ENCODE measurements around the gene CD2. TPM values are rescaled to one million over a fixed set of nuclear protein-coding genes. Genes with fewer than 3 reads are reported as not detected.

Gene CD2
- polyA plus RNA-seq, 6 donors from 2014 or later: 0.35 to 1.2 (median 1.1) TPM

DNA sequence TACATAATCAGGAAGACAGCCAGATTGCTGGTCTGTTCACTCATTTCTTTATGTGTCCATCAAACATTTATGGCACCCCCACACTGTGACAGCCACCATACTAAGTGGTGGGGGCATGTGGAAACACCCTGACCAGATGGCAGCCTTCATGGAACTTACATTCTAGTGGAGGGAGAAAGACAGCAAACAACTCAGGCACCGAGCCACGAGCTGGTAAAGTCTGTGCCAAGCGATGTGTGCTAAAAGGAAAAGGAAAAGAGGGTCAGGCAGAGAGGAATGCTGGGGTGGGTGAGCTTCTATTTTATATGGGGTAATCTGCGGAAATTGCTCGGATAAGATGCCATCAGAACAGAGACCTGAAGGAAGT, 33.2 kb upstream of the CD2 start:
- Mint-ChIP-seq H3K9me3 (peaks cover 0 to 2% (median 0%) of the 10 kb centered on the region in 7 donors), H3K27me3 (no peaks in the 10 kb centered on the region)

DNA sequence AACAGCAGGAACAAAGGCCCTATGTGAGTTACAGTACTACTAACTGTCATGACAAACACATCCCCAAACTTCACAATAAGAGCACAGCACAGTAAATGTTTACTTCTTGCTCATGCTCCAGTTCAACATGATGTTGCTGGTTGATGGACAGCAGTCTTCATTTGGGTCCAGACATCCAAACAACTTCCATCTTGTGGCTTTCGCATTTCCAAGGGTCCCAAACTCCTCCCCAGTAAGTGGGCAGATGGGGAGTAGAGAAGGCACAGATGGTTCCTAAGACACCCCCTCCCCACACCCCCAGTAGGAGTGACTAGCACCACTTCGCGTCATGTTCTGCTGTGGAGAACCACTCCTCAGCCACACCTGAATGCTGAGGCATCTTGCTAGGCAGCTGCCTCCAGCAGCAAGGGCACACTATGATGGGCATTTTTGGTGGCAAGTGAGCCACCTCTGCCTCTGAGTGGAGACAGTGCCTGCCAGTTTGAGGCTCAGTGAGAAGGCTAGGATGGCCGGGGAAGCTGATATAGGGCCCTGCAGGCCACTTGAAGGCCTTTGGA, 32.7 kb upstream of the CD2 start:
- Mint-ChIP-seq H3K9me3 (peaks cover 0 to 2% (median 0%) of the 10 kb centered on the region in 7 donors), H3K4me1 (no peaks in the 10 kb centered on the region), H3K27me3 (no peaks in the 10 kb centered on the region), H3K36me3 (no peaks in the 10 kb centered on the region), H3K27ac (no peak overlapping the region), H3K4me3 (no peak overlapping the region)
- ATAC-seq (ENCODE audit: low read depth in 2 of 2): no peak
- DNase-seq: no peak

More for the DNA sequence above, 33.2 kb upstream of the CD2 start:
- H3K4me1 Mint-ChIP-seq: no peaks in the 10 kb centered on the region
- no peak for DNase-seq
- no peak for ATAC-seq (ENCODE audit: low read depth in 2 of 2)
- no peak overlapping the region for H3K4me3 Mint-ChIP-seq
- H3K36me3 Mint-ChIP-seq: no peaks in the 10 kb centered on the region
- H3K27ac Mint-ChIP-seq: no peak overlapping the region

DNA sequence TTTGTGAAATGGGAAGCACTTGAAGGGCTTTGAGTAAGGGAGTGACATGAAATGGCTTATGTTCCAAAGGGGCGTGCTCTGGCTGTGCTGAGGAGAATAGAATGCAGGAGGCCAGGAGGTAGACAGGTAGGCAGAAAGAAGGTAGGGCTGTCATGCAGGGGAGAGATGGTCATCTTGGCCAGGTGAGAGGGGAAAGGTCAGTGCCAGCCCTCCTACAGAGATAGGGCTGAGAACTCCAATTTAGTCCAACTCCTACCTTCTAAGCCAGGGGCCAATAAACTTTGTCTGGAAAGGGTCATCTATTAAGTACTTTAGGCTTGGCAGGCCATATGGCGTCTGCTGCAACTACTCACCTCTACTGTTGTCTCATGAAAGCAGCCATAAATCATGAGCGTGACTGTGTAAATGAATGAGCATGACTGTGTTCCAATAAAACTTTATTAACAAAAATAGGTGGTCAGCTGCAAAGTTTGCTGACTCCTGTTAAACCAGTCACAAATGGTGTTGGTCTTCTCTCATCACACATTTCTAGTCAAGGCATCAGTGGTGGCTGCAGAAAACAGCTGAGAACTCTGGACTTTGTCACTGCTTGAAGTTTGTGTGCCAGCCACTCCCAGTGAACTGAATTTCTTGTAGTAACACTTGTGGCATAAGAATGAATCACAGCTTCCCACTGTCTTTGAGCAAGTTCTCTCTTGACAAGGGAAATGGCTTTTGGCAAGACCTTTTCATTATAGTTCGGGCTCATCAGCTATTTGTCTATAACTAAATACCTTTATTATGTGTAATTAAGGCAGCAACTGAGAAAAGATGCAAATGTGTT, 32.0 kb upstream of the CD2 start:
- Mint-ChIP-seq H3K4me3 (no peak overlapping the region), H3K36me3 (no peaks in the 10 kb centered on the region), H3K9me3 (peaks cover 0 to 2% (median 0%) of the 10 kb centered on the region in 7 donors), H3K27me3 (no peaks in the 10 kb centered on the region), H3K27ac (no peak overlapping the region), H3K4me1 (peaks cover 0 to 4% (median 0%) of the 10 kb centered on the region in 3 donors)
- no peak for ATAC-seq (ENCODE audit: low read depth in 2 of 2)
- DNase-seq: no peak

DNA sequence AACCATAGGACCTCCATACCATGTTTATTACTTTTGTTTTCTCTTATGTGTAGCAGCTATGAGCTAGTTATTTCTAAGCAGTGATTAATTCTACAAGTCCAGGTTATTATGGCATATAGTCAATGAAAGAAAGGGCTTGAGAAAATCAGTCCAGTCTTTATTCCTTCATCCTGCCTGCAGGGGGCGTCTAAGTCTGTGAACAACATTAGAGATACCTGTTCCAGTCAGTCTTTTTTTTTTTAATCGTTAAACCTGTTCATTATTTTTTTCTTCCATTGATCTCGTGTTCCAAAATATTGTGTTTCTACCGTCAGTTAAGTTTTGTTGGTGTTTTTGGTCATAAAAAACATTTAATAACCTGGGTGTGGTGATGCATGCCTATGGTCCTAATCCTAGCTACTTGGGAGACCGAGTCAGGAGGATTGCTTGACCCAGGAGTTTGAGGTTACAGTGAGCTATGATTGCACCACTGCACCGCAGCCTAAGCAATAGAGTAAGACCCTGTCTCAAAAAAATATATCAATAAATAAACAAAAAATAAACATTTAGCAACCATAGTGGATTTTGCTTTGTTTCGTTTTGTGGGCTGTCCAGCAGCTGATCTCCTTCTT, 29.4 kb upstream of the CD2 start:
- DNase-seq (peak; percentile 46), ATAC-seq (ENCODE audit: low read depth in 2 of 2) (peak; percentile 37 to 43)
- no peaks in the 10 kb centered on the region for H3K27me3 Mint-ChIP-seq
- no peaks in the 10 kb centered on the region for H3K36me3 Mint-ChIP-seq
- H3K27ac Mint-ChIP-seq: no peak overlapping the region
- no peak overlapping the region for H3K4me3 Mint-ChIP-seq
- H3K9me3 Mint-ChIP-seq: no peaks in the 10 kb centered on the region
- peaks cover 0 to 4% (median 0%) of the 10 kb centered on the region in 3 donors for H3K4me1 Mint-ChIP-seq

DNA sequence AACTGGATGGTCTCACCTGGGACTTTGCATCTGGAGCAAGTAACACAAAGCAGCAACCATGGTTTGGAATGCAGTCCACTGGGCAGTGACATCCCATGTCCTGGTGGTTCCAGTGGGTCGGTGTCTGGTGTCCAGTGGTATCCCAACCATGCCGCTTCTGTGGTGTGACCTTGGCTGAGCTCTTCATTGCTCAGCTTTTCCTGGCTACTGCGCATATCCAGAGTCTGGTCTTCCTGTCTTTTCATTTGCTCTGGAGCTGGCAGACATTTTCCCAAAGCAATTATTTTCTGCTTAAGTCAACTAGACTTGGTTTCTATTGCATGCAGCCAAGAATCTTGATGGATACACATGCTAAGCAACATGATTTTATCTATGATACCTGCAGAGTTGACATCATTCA, 28.4 kb upstream of the CD2 start:
- Mint-ChIP-seq H3K36me3 (no peaks in the 10 kb centered on the region), H3K27me3 (peaks cover 0 to 2% (median 0%) of the 10 kb centered on the region in 3 donors), H3K27ac (no peak overlapping the region)

DNA sequence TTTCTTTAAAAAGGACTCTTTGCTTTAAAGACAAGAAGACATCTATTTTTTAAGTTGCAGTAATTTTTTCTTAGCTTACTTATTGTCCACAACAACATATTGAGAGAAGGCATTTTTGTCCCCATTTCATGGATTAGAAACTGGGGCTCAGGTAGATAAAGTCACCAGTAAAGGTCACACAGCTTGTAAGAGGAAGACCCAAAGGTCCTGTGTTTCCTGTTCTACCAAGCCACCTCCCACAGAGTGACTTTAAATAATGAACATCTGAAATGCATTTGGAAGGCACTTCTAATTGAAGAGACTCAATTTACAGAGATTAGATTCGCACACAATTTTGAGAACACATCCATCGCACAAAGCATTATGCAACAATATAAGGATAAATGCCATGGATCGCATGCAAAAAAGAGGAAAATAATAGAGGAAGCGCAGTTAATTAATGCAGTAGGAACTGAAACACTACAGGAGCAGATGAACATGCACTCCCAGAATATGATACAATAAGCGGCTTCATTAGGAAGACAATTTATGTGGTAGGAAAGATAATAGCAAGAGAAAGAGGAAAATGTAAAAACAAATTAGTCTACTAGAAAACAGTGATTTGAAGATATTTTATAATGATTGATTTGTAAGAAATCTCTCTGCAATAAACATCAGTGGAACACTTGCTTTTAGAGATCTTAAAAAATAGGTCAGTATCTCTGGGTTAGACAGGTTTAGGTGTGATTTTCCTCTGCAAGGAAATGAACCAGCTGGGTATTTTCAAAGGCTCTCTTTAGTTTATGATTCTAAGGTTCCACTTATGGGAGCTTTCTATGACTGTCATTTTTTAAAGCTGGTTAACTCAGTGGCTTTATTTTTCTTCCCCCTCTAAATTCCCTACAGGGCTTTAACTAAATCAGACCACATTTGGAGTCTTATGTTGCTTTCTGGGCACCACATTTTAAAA, 27.1 kb upstream of the CD2 start:
- DNase-seq: no peak
- Mint-ChIP-seq H3K4me1 (peaks cover 0 to 4% (median 0%) of the 10 kb centered on the region in 3 donors), H3K9me3 (no peaks in the 10 kb centered on the region), H3K36me3 (peaks cover 0 to 4% of the 10 kb centered on the region in 2 donors), H3K27me3 (peaks cover 0 to 9% (median 2%) of the 10 kb centered on the region in 3 donors), H3K27ac (no peak overlapping the region), H3K4me3 (no peak overlapping the region)
- ATAC-seq (ENCODE audit: low read depth in 2 of 2): no peak

More for the DNA sequence above, 28.4 kb upstream of the CD2 start:
- no peak overlapping the region for H3K4me3 Mint-ChIP-seq
- peaks cover 0 to 4% (median 0%) of the 10 kb centered on the region in 3 donors for H3K4me1 Mint-ChIP-seq
- ATAC-seq (ENCODE audit: low read depth in 2 of 2): no peak
- H3K9me3 Mint-ChIP-seq: no peaks in the 10 kb centered on the region
- DNase-seq: no peak

DNA sequence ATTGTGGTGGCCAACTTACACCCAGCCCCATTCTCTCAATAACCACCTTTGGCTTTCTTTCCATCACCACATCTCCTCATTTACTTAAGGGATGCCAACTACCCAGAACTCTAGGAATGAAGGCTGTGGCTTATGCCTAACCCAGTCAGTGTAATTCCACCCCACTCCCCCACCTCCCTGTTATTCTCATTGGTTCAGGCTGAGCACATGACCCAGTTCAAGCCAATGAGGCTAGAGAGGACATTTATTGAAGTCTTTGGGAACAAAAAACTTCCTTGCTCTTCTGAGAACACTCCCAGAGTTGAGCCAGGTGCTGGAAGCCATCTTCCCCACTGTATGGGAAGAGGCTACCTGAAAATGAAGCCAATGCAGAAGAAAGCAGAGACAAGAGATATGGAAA, 22.8 kb upstream of the CD2 start:
- Mint-ChIP-seq H3K27ac (no peak overlapping the region), H3K4me1 (peaks cover 0 to 4% (median 0%) of the 10 kb centered on the region in 3 donors), H3K36me3 (peaks cover 0 to 6% of the 10 kb centered on the region in 2 donors), H3K27me3 (peaks cover 0 to 9% (median 6%) of the 10 kb centered on the region in 3 donors), H3K9me3 (no peaks in the 10 kb centered on the region), H3K4me3 (no peak overlapping the region)
- no peak for ATAC-seq (ENCODE audit: low read depth in 2 of 2)
- DNase-seq: no peak

DNA sequence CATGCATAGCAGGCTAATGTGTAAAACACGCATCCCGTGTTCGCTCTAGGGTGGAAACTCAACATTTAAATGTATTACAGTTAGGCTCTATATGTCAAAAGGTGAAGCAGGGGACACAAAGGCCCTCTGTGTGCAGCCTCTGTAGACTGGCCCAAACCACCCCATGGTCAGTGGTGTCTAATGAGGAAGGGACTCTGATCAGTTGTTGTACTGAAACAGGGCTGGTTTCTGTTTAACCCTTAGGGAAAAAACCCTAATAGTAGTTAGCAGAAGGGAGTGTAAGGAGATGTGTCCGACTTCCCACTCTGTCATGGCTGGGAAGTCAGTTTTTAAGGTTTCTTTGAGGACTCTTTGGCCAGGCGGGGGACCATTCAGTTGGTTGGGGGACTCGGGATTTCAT, 21.5 kb upstream of the CD2 start:
- Mint-ChIP-seq H3K4me3 (no peak overlapping the region), H3K36me3 (peaks cover 0 to 6% of the 10 kb centered on the region in 2 donors), H3K9me3 (no peaks in the 10 kb centered on the region), H3K27ac (no peak overlapping the region), H3K27me3 (peaks cover 0 to 9% (median 6%) of the 10 kb centered on the region in 3 donors), H3K4me1 (peaks cover under 1 to 7% (median 5%) of the 10 kb centered on the region in 3 donors)
- ATAC-seq (ENCODE audit: low read depth in 2 of 2) (no peak), DNase-seq (no peak)

DNA sequence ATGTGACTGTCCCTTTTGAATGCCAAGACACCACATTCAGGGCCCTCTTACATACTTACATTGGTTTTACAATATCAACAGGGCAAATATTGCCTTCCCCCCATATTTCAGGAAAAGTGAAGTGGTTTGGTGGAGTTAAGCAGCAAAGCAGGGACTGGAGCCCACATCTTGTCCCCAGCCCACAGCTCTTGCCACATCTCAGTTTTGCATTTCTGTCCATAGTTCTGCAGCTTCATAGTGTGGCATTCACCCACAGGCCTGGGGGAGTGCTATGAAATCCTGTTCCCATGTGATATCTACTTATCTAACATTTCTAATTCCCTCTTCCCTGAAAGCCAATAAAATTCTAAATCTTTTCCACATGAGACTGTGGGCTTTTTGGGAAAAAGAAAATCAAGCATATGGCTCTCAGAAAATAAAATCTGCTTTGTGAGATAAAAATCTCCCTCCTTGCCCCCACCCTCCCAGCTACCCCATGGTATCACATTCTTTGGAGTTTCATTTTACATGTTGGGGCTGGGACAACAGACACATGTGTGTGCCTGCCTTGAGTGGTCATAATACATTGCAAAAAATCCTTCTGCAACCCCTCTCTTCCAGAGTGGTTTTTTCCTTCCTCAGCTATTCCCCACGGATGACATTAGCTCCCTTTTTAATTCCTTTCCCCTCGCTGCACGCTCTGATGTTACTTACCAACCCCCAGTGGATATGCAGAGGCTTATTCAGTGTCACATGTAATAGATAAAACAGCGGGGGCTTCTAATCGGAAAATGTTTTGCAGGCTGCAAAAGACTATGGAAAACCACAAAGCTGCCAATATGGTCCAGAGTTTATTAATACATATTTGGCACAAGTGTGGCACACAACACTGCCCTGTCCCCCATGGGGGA, 20.5 kb upstream of the CD2 start:
- DNase-seq (no peak), ATAC-seq (ENCODE audit: low read depth in 2 of 2) (no peak)
- Mint-ChIP-seq H3K27me3 (peaks cover 0 to 9% (median 6%) of the 10 kb centered on the region in 3 donors), H3K9me3 (no peaks in the 10 kb centered on the region), H3K4me1 (peaks cover 10 to 17% (median 15%) of the 10 kb centered on the region in 3 donors), H3K4me3 (no peak overlapping the region), H3K36me3 (peaks cover 0 to 6% of the 10 kb centered on the region in 2 donors), H3K27ac (no peak overlapping the region)

DNA sequence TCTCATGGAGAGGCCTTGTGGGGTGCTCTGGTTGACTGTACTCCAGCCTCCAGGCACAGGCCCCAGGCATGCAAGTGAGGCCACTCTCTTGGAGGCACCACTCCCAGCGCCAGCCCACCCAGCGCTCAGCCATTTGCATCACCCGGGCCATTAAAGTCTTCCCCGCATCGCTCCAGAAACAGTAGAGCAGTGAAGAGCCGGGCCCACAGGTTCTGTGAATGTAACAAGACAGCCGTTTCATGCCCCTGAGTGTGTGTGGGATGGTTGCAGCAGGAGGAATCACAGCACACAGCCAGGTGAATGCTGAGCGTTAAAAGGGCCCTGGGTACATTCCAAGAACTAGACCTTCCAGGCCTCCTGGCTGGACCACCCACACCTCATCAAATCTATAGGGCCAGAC, 19.0 kb upstream of the CD2 start:
- DNase-seq: no peak
- Mint-ChIP-seq H3K4me1 (peaks cover 16 to 30% (median 17%) of the 10 kb centered on the region in 3 donors), H3K27ac (no peak overlapping the region), H3K27me3 (peaks cover 0 to 9% (median 6%) of the 10 kb centered on the region in 3 donors), H3K36me3 (peaks cover 0 to 6% of the 10 kb centered on the region in 2 donors), H3K4me3 (no peak overlapping the region), H3K9me3 (no peaks in the 10 kb centered on the region)
- ATAC-seq (ENCODE audit: low read depth in 2 of 2): no peak

DNA sequence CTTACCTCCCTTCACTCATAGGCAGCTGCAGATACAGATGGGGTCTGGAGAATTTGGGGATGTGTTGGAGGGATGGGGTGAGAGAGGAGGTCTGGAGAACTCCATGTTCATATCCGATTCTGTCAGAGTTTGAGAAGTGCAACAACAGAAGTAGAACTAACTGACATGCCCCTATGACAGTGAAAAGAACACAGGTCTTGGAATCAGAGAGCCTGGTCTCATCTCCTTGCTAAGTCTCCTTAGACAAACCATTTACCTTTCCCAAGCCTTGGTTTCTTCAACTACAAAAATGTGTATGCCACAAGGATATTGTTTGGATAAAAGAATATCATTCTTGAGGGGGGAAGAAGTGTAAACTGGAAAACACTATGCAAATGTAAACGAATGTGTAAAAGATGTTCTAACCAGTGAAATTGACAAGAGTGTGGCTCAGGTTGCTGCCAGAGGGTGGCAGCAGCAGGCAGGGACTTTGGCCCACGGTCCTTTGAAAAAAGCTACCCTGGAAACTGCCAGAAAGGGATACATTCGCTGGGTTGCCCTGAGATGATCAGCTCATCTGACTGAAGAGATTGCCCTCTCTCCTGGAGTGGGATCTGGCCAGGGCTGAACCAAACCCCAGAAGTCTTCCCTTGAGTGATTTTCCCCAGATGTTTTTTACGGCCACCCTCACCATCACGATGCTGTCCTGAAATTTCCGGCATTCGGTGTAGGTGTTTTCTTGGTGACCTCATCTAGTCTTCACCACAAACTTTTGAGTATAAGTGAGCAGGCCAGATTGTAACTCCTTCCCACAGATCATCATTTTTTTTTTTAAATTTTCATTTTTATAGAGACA, 17.0 kb upstream of the CD2 start:
- DNase-seq (peak; percentile 26), ATAC-seq (ENCODE audit: low read depth in 2 of 2) (peak; percentile 44 to 58)
- H3K4me3 Mint-ChIP-seq: peak overlapping the region in 1 of 8 donors; percentile 29
- H3K4me1 Mint-ChIP-seq: peaks cover 17 to 40% (median 21%) of the 10 kb centered on the region in 3 donors
- H3K9me3 Mint-ChIP-seq: no peaks in the 10 kb centered on the region
- peak overlapping the region in 5 of 6 donors; percentile 39 to 95 (median 85) for H3K27ac Mint-ChIP-seq
- peaks cover 0 to 2% (median 0%) of the 10 kb centered on the region in 3 donors for H3K27me3 Mint-ChIP-seq
- peaks cover 0 to 1% of the 10 kb centered on the region in 2 donors for H3K36me3 Mint-ChIP-seq

Measured in naive B cell (primary cell).